Smooth muscle cell (in vitro differentiated cells): ENCODE data around the gene DNAJC19. TPM values are rescaled to one million over a fixed set of nuclear protein-coding genes. Genes with fewer than 3 reads are reported as not detected.

Experiments
- DNase-seq: peaks from one replicate; lab custom pipeline; 2025; ENCODE audit not compliant: unreplicated experiment; lab: John Stamatoyannopoulos, UW
- H2AFZ ChIP-seq: fragments of 200-600 bp; sonication (generic); 2 replicates; pipeline ENCODE4 v1.6.0; 2016; ENCODE audit warnings: antibody characterized with exemption, low read depth, mild to moderate bottlenecking
- H3F3A ChIP-seq: fragments of 200-600 bp; sonication (generic); 2 replicates; pipeline ENCODE4 v1.6.0; 2017; ENCODE audit warnings: antibody characterized with exemption, low read depth
- H3K27ac ChIP-seq: fragments of 200-600 bp; sonication (generic); 2 replicates; pipeline ENCODE4 v1.5.1; 2016; ENCODE audit warnings: low read depth, mild to moderate bottlenecking
- H3K27me3 ChIP-seq: fragments of 200-600 bp; sonication (generic); 2 replicates; pipeline ENCODE4 v1.6.1; 2016; ENCODE audit warnings: low read depth, mild to moderate bottlenecking
- H3K36me3 ChIP-seq: fragments of 200-600 bp; sonication (generic); 2 replicates; pipeline ENCODE4 v1.5.1; 2016; ENCODE audit warnings: low read depth
- H3K4me1 ChIP-seq: fragments of 200-600 bp; sonication (generic); 2 replicates; pipeline ENCODE4 v1.5.1; 2016; ENCODE audit warnings: low read depth
- H3K4me2 ChIP-seq: fragments of 200-600 bp; sonication (generic); 2 replicates; pipeline ENCODE4 v1.6.0; 2016; ENCODE audit warnings: mild to moderate bottlenecking
- H3K4me3 ChIP-seq: fragments of 200-600 bp; sonication (generic); 2 replicates; pipeline ENCODE4 v1.5.1; 2016; ENCODE audit warnings: mild to moderate bottlenecking
- H3K79me2 ChIP-seq: fragments of 200-600 bp; sonication (generic); 2 replicates; pipeline ENCODE4 v1.6.0; 2016; ENCODE audit warnings: low read depth, mild to moderate bottlenecking
- H3K9ac ChIP-seq: fragments of 200-600 bp; sonication (generic); 2 replicates; pipeline ENCODE4 v1.6.0; 2016; ENCODE audit warnings: low read depth
- H3K9me3 ChIP-seq: fragments of 200-600 bp; sonication (generic); replicated peaks from 2 replicates; pipeline ENCODE4 v1.5.1; 2016; ENCODE audit warnings: low read depth
- H4K20me1 ChIP-seq: fragments of 200-600 bp; sonication (generic); 2 replicates; pipeline ENCODE4 v1.6.0; 2016; ENCODE audit warnings: low read depth
- WGBS: methylation state at CpG from one replicate; pipeline ENCODE4 v1.1.7; 2016; ENCODE audit warnings: low lambda C conversion rate; 5-methylcytosine and 5-hydroxymethylcytosine counted together
- polyA plus RNA-seq: library from polyadenylated mRNA; unstranded; fragments of >200 nt; fragmentation: Nextera tagmentation; extraction: Ambion mirVana; gene quantifications from 2 replicates; pipeline ENCODE4 v1.2.1, GENCODE V29; 2016
- total RNA-seq: library from RNA; depleted of rRNA; stranded (reverse); fragments of >200 nt; gene quantifications from 2 replicates; pipeline ENCODE4 v1.2.3, GENCODE V29; 2014
- TF ChIP-seq, protein P1 (sequence below): fragments of 200-600 bp; sonication (generic); IDR thresholded peaks from 2 replicates; pipeline ENCODE4 v1.5.1; 2017; ENCODE audit warnings: borderline replicate concordance, mild to moderate bottlenecking, antibody characterized with exemption; ENCODE audit not compliant: insufficient read depth, poor library complexity, severe bottlenecking

The DNAJC19 gene
- total and polyA plus RNA-seq, 2 experiments from 2014 or later = 34.6 to 63.1 TPM

DNA sequence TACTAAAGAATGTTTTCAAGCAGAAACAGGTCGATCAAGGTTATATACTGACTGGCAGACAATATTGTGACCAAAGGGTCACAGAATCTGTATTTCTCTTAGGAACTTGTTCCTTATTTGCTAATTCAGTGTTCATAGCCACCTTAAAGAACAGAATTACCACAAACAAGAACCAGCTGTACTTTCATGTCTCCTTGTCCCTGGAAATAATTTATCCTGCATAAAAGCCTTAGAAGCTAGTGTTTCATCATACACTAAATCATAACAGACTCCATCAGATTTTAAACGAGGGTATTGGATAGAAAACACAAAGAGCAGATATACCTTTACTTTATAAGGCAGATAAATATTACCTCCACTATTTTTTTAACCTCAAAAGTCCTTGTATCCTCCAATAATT lies 6.4 kb downstream of the DNAJC19 start:
- WGBS = 91% methylated on average over 2 of the region's 2 CpGs
- no peaks in the 10 kb centered on the region for H4K20me1 ChIP-seq
- no peaks in the 10 kb centered on the region for H3K9me3 ChIP-seq
- H3K4me2 ChIP-seq = no peak overlapping the region
- H3K9ac ChIP-seq = no peak overlapping the region
- peaks cover 26% of the 10 kb centered on the region for H3F3A ChIP-seq
- no peak overlapping the region for H3K4me3 ChIP-seq
- TF ChIP-seq, protein P1, sequence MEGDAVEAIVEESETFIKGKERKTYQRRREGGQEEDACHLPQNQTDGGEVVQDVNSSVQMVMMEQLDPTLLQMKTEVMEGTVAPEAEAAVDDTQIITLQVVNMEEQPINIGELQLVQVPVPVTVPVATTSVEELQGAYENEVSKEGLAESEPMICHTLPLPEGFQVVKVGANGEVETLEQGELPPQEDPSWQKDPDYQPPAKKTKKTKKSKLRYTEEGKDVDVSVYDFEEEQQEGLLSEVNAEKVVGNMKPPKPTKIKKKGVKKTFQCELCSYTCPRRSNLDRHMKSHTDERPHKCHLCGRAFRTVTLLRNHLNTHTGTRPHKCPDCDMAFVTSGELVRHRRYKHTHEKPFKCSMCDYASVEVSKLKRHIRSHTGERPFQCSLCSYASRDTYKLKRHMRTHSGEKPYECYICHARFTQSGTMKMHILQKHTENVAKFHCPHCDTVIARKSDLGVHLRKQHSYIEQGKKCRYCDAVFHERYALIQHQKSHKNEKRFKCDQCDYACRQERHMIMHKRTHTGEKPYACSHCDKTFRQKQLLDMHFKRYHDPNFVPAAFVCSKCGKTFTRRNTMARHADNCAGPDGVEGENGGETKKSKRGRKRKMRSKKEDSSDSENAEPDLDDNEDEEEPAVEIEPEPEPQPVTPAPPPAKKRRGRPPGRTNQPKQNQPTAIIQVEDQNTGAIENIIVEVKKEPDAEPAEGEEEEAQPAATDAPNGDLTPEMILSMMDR = no peak
- H2AFZ ChIP-seq = no peak overlapping the region
- peak overlapping the region; percentile 5 for H3K27ac ChIP-seq
- H3K36me3 ChIP-seq = no peaks in the 10 kb centered on the region
- no peaks in the 10 kb centered on the region for H3K27me3 ChIP-seq
- H3K79me2 ChIP-seq = peaks cover 1% of the 10 kb centered on the region
- no peak for DNase-seq
- peaks cover 2% of the 10 kb centered on the region for H3K4me1 ChIP-seq

GRCh38 chr3:180981912-180982311 lies 7.6 kb downstream of the DNAJC19 start:
- H3K4me2 ChIP-seq = no peak overlapping the region
- H3K27ac ChIP-seq = no peak overlapping the region
- H3K36me3 ChIP-seq = no peaks in the 10 kb centered on the region
- H3K9me3 ChIP-seq = no peaks in the 10 kb centered on the region
- 75% methylated on average over 2 of the region's 2 CpGs for WGBS
- no peaks in the 10 kb centered on the region for H4K20me1 ChIP-seq
- no peak overlapping the region for H2AFZ ChIP-seq
- H3F3A ChIP-seq = peaks cover 36% of the 10 kb centered on the region
- H3K27me3 ChIP-seq = no peaks in the 10 kb centered on the region
- H3K79me2 ChIP-seq = no peaks in the 10 kb centered on the region
- H3K9ac ChIP-seq = no peak overlapping the region
- H3K4me3 ChIP-seq = no peak overlapping the region
- no peaks in the 10 kb centered on the region for H3K4me1 ChIP-seq
- TF ChIP-seq, protein P1 = no peak
- DNase-seq = no peak

- no peaks in the 10 kb centered on the region for H3K4me1 ChIP-seq
- peaks cover 36% of the 10 kb centered on the region for H3F3A ChIP-seq
- no peak overlapping the region for H3K4me3 ChIP-seq
- DNase-seq = no peak
- H2AFZ ChIP-seq = no peak overlapping the region
- H3K79me2 ChIP-seq = no peaks in the 10 kb centered on the region
- TF ChIP-seq, protein P1 = no peak
- no peak overlapping the region for H3K9ac ChIP-seq
- H3K36me3 ChIP-seq = peaks cover 10% of the 10 kb centered on the region
- no peaks in the 10 kb centered on the region for H3K9me3 ChIP-seq
- peak overlapping the region; percentile 28 for H3K27ac ChIP-seq
- no peaks in the 10 kb centered on the region for H4K20me1 ChIP-seq
- no peak overlapping the region for H3K4me2 ChIP-seq
- no peaks in the 10 kb centered on the region for H3K27me3 ChIP-seq
These were observed 8.9 kb downstream of the DNAJC19 start for GRCh38 chr3:180980611-180981010.

DNA sequence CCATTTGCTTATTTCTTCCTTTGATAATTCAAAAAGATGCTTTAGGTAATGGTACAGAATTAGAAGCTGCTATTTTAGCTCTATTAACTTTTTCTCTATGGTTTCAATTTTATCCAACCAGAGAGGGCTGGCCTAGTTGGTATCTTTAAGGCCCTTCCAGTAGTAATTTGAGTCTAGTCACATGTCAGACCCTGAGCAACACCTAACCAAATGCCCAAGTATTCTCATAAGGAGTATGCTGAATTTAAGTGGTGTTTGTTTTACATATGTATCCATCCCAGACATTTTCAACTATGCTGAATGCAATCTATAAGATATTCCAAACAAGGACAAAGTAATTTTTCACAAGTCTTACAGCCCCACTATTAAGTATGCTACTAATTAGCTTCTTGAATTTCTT lies 9.6 kb downstream of the DNAJC19 start:
- peaks cover 42% of the 10 kb centered on the region for H3F3A ChIP-seq
- TF ChIP-seq, protein P1 = no peak
- peaks cover 17% of the 10 kb centered on the region for H3K36me3 ChIP-seq
- peak overlapping the region; percentile 28 for H3K27ac ChIP-seq
- no peak overlapping the region for H3K4me3 ChIP-seq
- peaks cover 6% of the 10 kb centered on the region for H4K20me1 ChIP-seq
- no peak for DNase-seq
- H3K27me3 ChIP-seq = no peaks in the 10 kb centered on the region
- H2AFZ ChIP-seq = no peak overlapping the region
- H3K9me3 ChIP-seq = no peaks in the 10 kb centered on the region
- H3K4me1 ChIP-seq = no peaks in the 10 kb centered on the region
- no peaks in the 10 kb centered on the region for H3K79me2 ChIP-seq
- no peak overlapping the region for H3K4me2 ChIP-seq
- no peak overlapping the region for H3K9ac ChIP-seq
